ENCODE measurements around the gene OR52E4. TPM values are rescaled to one million over a fixed set of nuclear protein-coding genes. Genes with fewer than 3 reads are reported as not detected.

OR52E4 gene
- total RNA-seq, 1 experiment from 2014 or later, result not detected

DNA sequence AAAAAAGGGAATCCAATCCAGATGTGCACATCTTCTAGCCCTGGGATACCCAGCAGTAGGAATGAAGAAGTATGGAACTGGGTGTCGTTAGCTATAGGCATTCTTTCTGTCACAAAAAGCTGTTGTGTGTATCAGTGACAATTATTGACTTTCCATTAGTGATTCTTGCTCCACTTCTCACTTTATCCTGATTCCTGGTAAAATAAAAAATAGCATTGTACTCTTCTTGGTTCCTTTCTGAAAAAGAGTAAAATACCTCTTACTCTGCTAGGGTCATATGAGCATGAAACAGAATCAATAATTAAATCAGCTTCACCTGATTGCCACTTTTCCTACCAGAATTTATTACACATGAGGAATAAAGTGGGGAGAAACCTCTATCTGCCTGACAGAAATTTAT lies 38.6 kb upstream of the OR52E4 start, which contains the start of gene OR52E6:
Gene OR52E6, minus strand, starts transcription at position 101 of the 400 bp plus-strand sequence. Its CDS starts 0 bp downstream, at position 101.
- TF ChIP-seq IRF2 (CRISPR knock-in tag; IDR thresholded peaks at IDR 0.05; ENCODE audit: borderline replicate concordance, low read depth), result no peak
- Mint-ChIP-seq H3K4me1 (no peaks in the 10 kb centered on the region), H3K36me3 (no peaks in the 10 kb centered on the region), H3K27ac (no peak within 1 kb of the TSS), H3K27me3 (ENCODE audit: low read depth) (no peaks in the 10 kb centered on the region), H3K9me3 (peaks cover 12% of the 10 kb centered on the region), H3K4me3 (no peak within 1 kb of the TSS)
- ATAC-seq (no peak), DNase-seq (ENCODE audit: low spot score) (no peak)
- CTCF ChIA-PET, result no interaction called here
- POLR2A ChIA-PET, result no interaction called here

DNA sequence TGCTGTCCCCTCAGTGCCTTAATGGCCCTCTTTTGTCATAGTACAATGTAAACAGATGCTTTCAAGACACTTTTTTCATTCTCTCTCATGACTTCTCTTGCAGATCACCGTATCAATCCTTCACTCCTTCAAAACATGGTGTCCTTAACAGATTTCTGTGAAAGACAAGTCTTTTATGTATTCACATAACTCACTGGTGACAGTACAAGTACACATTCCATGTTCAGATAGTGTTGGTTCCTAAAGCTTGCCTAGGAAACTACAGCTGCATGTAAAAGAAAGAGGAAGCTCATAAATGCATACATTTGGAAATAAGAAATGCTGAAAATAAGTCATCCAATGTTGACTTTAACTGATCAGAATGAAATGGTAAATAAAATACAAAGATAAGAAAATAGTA lies 33.7 kb upstream of the OR52E4 start:
- H3K27ac Mint-ChIP-seq, result no peak overlapping the region
- H3K9me3 Mint-ChIP-seq, result no peaks in the 10 kb centered on the region
- H3K36me3 Mint-ChIP-seq, result no peaks in the 10 kb centered on the region
- H3K4me3 Mint-ChIP-seq, result no peak overlapping the region
- no peaks in the 10 kb centered on the region for H3K27me3 Mint-ChIP-seq (ENCODE audit: low read depth)
- no peak for DNase-seq (ENCODE audit: low spot score)
- CTCF ChIA-PET, result no interaction called here
- TF ChIP-seq NR1H2 (CRISPR knock-in tag; IDR thresholded peaks at IDR 0.05), result no peak
- POLR2A ChIA-PET, result no interaction called here
- no peaks in the 10 kb centered on the region for H3K4me1 Mint-ChIP-seq
- no peak for ATAC-seq

DNA sequence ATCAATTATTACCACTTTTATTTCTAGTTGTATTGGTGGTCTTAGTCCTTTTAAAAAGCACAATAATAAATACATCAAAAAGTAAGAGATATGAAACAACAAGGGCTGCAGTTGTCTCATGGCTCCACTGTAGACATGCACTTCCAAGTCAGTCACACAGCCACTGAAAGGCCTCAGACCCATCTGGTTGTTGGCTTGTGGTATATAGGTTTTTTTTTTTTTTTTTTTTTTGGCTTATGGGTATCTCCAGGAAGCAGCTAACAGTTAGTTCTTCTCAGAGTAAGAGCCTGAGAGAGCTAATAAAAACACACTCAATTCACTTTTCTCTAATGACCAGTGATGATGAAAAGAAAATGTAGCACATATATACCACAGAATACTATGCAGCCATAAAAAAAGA lies 32.7 kb upstream of the OR52E4 start:
- H3K36me3 Mint-ChIP-seq, result no peaks in the 10 kb centered on the region
- no peak overlapping the region for H3K4me3 Mint-ChIP-seq
- ChIA-PET POLR2A (no interaction called here), CTCF (interaction anchor here (0.6 kb wide), 1 partner anchor 11 kb away, joined by 3 read pairs; no protein-coding TSS in a partner anchor)
- ATAC-seq (no peak), DNase-seq (ENCODE audit: low spot score) (no peak)
- H3K9me3 Mint-ChIP-seq, result peaks cover 4% of the 10 kb centered on the region; the same call in 1 of the 2 replicates
- H3K27ac Mint-ChIP-seq, result no peak overlapping the region
- H3K4me1 Mint-ChIP-seq, result no peaks in the 10 kb centered on the region
- no peaks in the 10 kb centered on the region for H3K27me3 Mint-ChIP-seq (ENCODE audit: low read depth)
- no peak for TF ChIP-seq FOXP1 (CRISPR knock-in tag; IDR thresholded peaks at IDR 0.05; ENCODE audit: borderline replicate concordance)

DNA sequence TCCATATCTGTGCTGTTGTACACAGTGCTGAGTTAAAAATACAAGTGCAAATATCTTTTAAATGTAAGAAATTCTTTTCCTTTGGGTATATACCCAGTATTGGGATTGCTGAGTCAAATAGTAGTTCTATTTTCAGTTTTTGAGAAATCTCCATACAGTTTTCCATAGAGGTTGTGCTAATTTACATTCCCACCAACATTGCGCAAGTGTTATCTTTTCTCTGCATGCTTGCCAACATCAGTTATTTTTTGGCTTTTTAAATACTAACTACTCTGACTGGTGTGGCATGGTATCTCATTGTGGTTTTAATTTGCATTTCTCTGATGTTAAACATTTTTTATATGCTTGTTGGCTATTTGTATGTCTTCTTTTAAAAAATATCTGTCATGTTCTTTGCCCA lies 29.4 kb upstream of the OR52E4 start:
- H3K9me3 Mint-ChIP-seq, result peaks cover 16% of the 10 kb centered on the region
- no peaks in the 10 kb centered on the region for H3K36me3 Mint-ChIP-seq
- H3K27ac Mint-ChIP-seq, result no peak overlapping the region
- ATAC-seq, result no peak
- ChIA-PET POLR2A (no interaction called here), CTCF (no interaction called here)
- TF ChIP-seq JUN (CRISPR knock-in tag; IDR thresholded peaks at IDR 0.05) (no peak), HMGA2 (CRISPR knock-in tag; IDR thresholded peaks at IDR 0.05) (no peak), CBFB (CRISPR knock-in tag; IDR thresholded peaks at IDR 0.05; ENCODE audit: low read depth) (no peak), RORB (CRISPR knock-in tag; IDR thresholded peaks at IDR 0.05) (no peak), TP53 (CRISPR knock-in tag; IDR thresholded peaks at IDR 0.05) (no peak), ESRRA (CRISPR knock-in tag; IDR thresholded peaks at IDR 0.05; ENCODE audit: borderline replicate concordance) (no peak), FOXJ3 (CRISPR knock-in tag; IDR thresholded peaks at IDR 0.05; ENCODE audit: borderline replicate concordance) (no peak), SOX15 (CRISPR knock-in tag; IDR thresholded peaks at IDR 0.05) (no peak)
- TF ChIP-seq, protein P1, sequence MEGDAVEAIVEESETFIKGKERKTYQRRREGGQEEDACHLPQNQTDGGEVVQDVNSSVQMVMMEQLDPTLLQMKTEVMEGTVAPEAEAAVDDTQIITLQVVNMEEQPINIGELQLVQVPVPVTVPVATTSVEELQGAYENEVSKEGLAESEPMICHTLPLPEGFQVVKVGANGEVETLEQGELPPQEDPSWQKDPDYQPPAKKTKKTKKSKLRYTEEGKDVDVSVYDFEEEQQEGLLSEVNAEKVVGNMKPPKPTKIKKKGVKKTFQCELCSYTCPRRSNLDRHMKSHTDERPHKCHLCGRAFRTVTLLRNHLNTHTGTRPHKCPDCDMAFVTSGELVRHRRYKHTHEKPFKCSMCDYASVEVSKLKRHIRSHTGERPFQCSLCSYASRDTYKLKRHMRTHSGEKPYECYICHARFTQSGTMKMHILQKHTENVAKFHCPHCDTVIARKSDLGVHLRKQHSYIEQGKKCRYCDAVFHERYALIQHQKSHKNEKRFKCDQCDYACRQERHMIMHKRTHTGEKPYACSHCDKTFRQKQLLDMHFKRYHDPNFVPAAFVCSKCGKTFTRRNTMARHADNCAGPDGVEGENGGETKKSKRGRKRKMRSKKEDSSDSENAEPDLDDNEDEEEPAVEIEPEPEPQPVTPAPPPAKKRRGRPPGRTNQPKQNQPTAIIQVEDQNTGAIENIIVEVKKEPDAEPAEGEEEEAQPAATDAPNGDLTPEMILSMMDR (IDR thresholded peaks at IDR 0.05), result no peak
- TF ChIP-seq, protein P2, sequence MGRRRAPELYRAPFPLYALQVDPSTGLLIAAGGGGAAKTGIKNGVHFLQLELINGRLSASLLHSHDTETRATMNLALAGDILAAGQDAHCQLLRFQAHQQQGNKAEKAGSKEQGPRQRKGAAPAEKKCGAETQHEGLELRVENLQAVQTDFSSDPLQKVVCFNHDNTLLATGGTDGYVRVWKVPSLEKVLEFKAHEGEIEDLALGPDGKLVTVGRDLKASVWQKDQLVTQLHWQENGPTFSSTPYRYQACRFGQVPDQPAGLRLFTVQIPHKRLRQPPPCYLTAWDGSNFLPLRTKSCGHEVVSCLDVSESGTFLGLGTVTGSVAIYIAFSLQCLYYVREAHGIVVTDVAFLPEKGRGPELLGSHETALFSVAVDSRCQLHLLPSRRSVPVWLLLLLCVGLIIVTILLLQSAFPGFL (CRISPR knock-in tag; IDR thresholded peaks at IDR 0.05; ENCODE audit: borderline replicate concordance), result no peak
- TF ChIP-seq, protein P3, sequence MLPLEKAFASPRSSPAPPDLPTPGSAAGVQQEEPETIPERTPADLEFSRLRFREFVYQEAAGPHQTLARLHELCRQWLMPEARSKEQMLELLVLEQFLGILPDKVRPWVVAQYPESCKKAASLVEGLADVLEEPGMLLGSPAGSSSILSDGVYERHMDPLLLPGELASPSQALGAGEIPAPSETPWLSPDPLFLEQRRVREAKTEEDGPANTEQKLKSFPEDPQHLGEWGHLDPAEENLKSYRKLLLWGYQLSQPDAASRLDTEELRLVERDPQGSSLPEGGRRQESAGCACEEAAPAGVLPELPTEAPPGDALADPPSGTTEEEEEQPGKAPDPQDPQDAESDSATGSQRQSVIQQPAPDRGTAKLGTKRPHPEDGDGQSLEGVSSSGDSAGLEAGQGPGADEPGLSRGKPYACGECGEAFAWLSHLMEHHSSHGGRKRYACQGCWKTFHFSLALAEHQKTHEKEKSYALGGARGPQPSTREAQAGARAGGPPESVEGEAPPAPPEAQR (CRISPR knock-in tag; IDR thresholded peaks at IDR 0.05), result no peak
- DNase-seq (ENCODE audit: low spot score), result no peak
- peaks cover 2% of the 10 kb centered on the region; the same call in 1 of the 2 replicates for H3K27me3 Mint-ChIP-seq (ENCODE audit: low read depth)
- no peaks in the 10 kb centered on the region for H3K4me1 Mint-ChIP-seq
- H3K4me3 Mint-ChIP-seq, result no peak overlapping the region
